ENCODE data around the gene SLC6A1.

DNA sequence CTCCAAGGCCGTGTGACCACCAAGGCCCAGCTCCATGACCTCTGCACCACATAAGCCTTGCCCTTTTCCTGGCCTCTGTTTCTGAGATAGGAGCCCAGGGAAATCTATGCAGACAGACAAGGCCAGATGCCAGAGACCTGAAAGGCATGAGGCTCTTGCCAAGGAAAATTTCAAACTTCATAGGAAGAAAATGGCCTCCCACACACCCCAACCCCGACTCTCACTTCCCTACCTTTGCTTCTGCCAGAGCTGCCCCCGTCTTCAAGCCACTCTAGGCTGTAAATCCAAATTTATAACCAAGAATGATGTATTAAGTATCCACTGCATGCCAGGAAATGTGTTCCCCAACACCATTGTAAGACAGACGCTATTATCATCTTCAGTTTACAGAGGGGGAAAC is 96.3 kb downstream of the SLC6A1 start:
- no peak for TF ChIP-seq POLR2A (IDR thresholded peaks at IDR 0.05)
- TF ChIP-seq, protein P1, sequence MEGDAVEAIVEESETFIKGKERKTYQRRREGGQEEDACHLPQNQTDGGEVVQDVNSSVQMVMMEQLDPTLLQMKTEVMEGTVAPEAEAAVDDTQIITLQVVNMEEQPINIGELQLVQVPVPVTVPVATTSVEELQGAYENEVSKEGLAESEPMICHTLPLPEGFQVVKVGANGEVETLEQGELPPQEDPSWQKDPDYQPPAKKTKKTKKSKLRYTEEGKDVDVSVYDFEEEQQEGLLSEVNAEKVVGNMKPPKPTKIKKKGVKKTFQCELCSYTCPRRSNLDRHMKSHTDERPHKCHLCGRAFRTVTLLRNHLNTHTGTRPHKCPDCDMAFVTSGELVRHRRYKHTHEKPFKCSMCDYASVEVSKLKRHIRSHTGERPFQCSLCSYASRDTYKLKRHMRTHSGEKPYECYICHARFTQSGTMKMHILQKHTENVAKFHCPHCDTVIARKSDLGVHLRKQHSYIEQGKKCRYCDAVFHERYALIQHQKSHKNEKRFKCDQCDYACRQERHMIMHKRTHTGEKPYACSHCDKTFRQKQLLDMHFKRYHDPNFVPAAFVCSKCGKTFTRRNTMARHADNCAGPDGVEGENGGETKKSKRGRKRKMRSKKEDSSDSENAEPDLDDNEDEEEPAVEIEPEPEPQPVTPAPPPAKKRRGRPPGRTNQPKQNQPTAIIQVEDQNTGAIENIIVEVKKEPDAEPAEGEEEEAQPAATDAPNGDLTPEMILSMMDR (IDR thresholded peaks at IDR 0.05) = no peak

All from heart left ventricle (tissue), 13 donors.